ENCODE data around the gene RASGRF2.

DNA sequence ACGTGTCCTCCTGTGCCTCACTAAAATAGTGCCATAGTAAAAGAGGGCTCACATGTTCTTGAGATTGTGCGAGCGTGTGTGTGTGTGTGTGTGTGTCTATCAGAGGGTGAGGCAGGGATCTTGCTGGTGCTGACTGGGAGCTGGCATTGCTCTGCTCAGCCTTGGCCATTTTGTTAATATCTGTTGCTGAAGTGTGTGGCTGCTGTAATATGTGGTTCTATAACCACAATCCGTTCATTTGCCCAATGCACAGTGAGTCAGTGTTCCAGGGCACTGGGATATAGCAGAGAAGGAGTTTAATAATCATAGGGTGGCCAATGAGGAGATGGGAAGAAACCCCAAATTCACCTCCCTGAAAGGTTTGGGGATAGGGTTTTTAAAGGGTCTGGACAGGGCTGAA lies 61.3 kb downstream of the RASGRF2 start:
- TF ChIP-seq CTCF (IDR thresholded peaks at IDR 0.05) (no peak), POLR2A (IDR thresholded peaks at IDR 0.05) (no peak)
